ENCODE data around the gene SLC39A11.

The SLC39A11 gene

DNA sequence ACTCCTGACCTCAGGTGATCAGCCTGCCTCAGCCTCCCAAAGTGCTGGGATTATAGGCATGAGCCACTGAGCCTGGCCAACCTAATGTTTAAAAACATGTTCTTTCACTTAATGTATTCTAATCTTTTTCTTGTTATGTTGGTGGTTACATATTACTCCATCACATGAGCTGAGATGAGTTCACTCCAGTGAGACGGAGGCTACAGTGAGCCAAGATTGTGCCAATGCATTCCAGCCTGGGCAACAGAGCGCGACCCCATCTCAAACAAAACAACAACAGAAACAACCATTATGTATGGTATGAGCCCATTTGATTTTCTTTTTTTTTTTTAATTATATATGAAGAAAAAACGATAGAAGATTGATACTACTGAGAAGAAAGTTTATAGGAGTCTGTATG is 39.6 kb downstream of the SLC39A11 start:
- peaks cover 3% of the 10 kb centered on the region for H3K4me1 Mint-ChIP-seq (ENCODE audit: low read depth)
- peaks cover 16% of the 10 kb centered on the region for H3K36me3 Mint-ChIP-seq
- H3K9me3 Mint-ChIP-seq (ENCODE audit: low read depth) = no peaks in the 10 kb centered on the region
- H3K27ac Mint-ChIP-seq = no peak overlapping the region
- H3K4me3 Mint-ChIP-seq = no peak overlapping the region
- no peaks in the 10 kb centered on the region for H3K27me3 Mint-ChIP-seq

DNA sequence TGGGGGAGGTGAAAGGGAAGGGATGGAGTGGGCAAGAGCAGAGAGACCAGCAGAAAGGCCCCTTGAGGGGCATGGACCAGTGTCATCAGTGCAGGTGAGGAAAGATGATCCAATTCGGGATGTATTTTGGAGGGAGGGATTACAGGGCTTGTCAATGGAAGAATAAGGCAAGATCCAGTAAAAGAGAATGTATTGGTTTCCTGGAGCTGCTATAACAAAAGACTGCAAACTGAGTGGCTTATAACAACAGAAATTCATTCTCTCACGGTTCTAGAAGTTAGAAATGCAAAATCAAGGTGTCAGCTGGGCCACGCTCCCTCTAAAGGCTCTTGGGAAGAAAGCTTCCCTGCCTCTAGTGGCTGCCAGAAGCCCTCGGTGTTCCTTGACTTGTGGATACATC is 41.7 kb downstream of the SLC39A11 start:
- H3K27ac Mint-ChIP-seq = no peak overlapping the region
- no peak overlapping the region for H3K4me3 Mint-ChIP-seq
- peaks cover 3% of the 10 kb centered on the region for H3K4me1 Mint-ChIP-seq (ENCODE audit: low read depth)
- no peaks in the 10 kb centered on the region for H3K27me3 Mint-ChIP-seq
- H3K9me3 Mint-ChIP-seq (ENCODE audit: low read depth) = no peaks in the 10 kb centered on the region
- H3K36me3 Mint-ChIP-seq = peaks cover 13% of the 10 kb centered on the region

DNA sequence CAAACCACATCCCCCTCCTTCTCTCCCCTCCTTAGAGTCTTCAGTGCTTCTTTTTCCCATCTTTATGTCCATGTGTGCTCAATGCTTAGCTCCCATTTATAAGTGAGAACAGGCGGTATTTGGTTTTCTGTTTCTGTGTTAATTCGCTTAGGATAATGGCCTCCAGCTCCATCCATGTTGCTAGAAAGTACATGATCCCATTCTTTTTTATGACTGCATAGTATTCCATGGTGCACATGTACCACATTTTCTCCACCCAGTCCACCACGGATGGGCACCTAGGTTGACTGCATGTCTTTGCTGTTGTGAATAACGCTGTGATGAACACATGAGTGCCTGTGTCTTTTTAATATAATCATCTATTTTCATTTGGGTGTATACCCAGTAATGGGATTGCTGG is 44.3 kb downstream of the SLC39A11 start:
- peaks cover 16% of the 10 kb centered on the region for H3K36me3 Mint-ChIP-seq

DNA sequence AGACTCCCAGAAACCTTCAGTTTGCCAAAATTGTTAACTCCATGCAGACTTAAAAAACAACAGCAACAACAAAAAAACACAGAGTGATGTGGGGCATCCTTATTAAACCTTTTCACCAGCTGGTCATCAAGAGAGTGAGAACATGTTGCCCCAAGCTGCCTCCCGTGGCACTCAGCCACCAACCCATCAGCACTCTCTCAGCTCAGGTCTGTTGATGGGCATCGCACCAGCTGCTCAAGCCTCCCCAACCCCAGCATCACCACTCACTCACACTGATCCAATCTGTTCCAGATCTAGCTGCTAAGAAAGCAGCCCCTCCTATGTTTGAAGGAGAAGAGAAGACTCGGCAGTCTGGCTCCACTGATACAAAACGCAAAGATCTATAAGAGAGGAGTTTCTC is 46.8 kb downstream of the SLC39A11 start:
- Mint-ChIP-seq H3K27me3 (no peaks in the 10 kb centered on the region), H3K4me1 (ENCODE audit: low read depth) (no peaks in the 10 kb centered on the region), H3K36me3 (peaks cover 24% of the 10 kb centered on the region), H3K4me3 (no peak overlapping the region), H3K9me3 (ENCODE audit: low read depth) (peaks cover 12% of the 10 kb centered on the region), H3K27ac (no peak overlapping the region)

More for the DNA sequence above, 44.3 kb downstream of the SLC39A11 start:
- no peaks in the 10 kb centered on the region for H3K9me3 Mint-ChIP-seq (ENCODE audit: low read depth)
- H3K27me3 Mint-ChIP-seq = no peaks in the 10 kb centered on the region
- no peak overlapping the region for H3K4me3 Mint-ChIP-seq
- H3K27ac Mint-ChIP-seq = no peak overlapping the region
- peaks cover 3% of the 10 kb centered on the region for H3K4me1 Mint-ChIP-seq (ENCODE audit: low read depth)

DNA sequence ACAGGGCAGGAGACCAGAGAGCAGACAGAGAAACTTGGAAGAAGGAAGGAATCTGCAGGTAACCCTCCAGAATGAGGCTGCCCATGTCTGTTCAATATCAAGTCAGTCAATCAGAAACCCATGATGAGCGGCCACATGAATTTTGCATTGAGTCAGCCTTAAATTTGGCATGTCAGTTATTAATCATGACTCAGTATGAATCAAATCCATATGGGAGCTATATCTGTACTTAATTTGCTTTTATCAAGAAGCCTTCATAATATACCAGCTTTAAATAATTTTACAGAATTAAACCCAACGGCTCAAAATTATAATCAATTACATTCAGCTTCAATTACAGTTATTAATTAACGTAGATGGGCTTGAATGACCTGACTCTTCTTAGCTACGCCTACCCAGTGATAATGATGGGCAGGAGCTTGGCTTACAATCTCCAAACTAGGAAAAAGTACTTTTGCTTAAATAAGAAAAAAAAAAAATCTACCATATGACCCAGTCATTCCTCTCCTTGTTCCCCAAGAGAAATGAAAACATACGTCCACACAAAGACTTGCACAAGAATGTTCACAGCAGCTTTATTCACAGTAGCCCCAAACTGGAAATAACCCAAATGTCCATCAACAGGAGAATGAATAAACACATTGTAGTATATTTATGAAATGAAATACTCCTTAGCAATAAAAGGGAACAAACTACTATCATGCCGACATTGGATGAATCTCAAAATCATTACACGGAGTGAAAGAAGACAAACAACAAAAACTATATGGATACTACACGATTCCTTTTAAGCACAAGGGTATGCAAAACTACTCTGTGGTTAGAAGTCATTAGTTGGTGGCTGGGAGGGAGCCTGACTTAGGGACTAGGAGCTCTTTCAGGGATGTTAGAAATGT is 48.6 kb downstream of the SLC39A11 start:
- no peaks in the 10 kb centered on the region for H3K4me1 Mint-ChIP-seq (ENCODE audit: low read depth)
- no peaks in the 10 kb centered on the region for H3K27me3 Mint-ChIP-seq
- peaks cover 25% of the 10 kb centered on the region for H3K36me3 Mint-ChIP-seq
- peaks cover 15% of the 10 kb centered on the region for H3K9me3 Mint-ChIP-seq (ENCODE audit: low read depth)
- no peak overlapping the region for H3K4me3 Mint-ChIP-seq
- H3K27ac Mint-ChIP-seq = no peak overlapping the region

DNA sequence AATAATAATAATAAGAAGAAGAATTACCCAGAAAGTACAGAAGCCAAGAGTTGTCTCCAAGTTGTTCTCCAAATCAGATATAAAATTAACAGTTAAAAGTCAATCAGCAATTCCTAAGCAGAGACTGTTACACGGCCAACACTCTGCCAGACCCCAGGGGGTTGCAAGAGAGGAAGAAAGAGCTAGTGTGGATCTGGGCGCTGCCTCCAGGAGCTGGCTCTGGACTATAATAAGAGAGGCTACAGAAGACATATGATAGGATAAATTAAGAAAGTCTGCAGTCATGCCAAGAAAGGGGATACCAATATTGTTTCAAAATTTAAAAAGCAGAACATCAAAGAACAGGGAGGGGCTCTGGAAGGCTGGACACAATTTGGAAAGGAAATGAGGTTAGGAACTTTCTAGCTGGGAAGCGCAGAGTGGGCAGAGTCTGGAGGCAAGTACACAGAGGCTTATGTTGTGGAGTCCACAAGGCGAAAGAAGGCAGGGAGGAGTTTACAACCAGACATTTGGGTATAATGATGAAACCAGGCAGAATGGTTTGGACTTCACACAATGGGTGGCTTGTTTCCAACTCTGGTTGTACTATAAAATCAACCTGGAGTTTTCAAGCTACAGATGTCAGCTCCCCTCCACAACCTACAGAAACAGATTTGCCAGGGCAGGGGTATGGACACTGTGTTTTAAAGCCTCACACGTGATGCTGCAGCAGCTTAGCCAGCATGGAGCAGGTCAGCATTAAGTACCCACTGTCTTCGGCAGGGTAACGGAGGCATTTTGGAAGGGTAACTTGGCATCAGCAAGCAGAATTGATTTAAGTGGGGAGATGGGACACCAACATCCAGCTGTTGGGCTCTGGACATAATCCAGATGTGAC is 49.4 kb downstream of the SLC39A11 start:
- Mint-ChIP-seq H3K9me3 (ENCODE audit: low read depth) (peaks cover 15% of the 10 kb centered on the region), H3K4me1 (ENCODE audit: low read depth) (no peaks in the 10 kb centered on the region), H3K4me3 (no peak overlapping the region), H3K27me3 (no peaks in the 10 kb centered on the region), H3K36me3 (peaks cover 28% of the 10 kb centered on the region), H3K27ac (no peak overlapping the region)

DNA sequence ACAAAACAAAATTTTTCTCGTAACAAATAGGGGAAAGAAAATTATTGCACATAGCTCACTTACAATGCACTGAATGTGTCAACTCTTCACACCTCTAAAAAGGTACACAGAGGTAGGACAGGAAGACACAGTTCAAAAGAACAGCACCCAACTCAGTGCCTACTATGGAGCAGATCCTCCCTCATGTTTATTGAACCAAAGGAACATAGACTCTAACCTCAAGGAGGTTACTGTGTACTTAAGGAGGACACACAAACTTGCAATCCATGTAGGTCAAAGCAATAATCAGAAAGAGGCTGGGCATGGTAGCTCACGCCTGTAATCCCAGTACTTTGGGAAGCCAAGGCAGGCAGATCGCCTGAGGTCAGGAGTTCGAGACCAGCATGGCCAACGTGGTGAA is 50.3 kb downstream of the SLC39A11 start:
- Mint-ChIP-seq H3K4me3 (no peak overlapping the region), H3K9me3 (ENCODE audit: low read depth) (peaks cover 15% of the 10 kb centered on the region), H3K27me3 (no peaks in the 10 kb centered on the region), H3K4me1 (ENCODE audit: low read depth) (no peaks in the 10 kb centered on the region), H3K27ac (no peak overlapping the region), H3K36me3 (peaks cover 32% of the 10 kb centered on the region)

DNA sequence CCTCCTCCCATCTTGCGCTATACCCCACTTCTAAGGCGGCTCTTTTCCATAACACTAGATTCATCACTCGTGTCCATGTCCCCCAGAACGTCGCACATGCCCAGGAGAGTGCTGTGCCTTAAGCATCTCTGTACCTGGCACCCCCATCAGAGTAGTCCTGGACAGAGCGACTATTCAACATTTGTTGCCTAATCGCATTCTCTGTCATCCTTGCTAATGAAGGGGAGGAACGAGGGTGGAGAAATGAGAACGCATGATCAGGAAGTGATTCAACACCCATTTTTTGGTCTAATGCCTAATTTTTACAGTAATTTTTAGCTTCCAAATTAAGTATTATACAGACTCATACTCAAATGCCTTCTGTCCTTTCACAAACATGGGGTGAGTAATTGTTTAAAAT is 53.2 kb downstream of the SLC39A11 start:
- no peaks in the 10 kb centered on the region for H3K4me1 Mint-ChIP-seq (ENCODE audit: low read depth)
- peaks cover 15% of the 10 kb centered on the region for H3K9me3 Mint-ChIP-seq (ENCODE audit: low read depth)
- H3K4me3 Mint-ChIP-seq = no peak overlapping the region
- no peaks in the 10 kb centered on the region for H3K27me3 Mint-ChIP-seq
- H3K27ac Mint-ChIP-seq = no peak overlapping the region
- peaks cover 33% of the 10 kb centered on the region for H3K36me3 Mint-ChIP-seq

DNA sequence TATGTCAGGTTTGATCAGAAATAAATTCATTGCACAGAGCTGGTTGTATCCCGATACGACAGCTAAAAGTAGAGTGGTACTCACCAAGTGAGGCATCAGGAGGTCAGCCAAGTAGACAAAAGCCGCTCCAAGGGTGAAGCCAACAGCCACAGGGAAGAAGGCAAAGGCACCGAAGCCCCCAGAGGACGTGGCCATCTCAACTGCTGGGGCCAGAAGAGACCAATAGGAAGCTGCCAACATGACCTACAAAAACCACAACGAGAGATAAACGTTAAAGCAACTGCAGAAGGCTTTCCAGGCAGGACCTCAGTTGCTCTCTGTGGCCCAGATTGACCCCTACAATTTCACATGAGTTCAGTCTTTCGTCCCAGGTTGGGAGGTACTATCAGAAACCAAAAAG is 61.0 kb downstream of the SLC39A11 start:
- H3K27ac Mint-ChIP-seq = no peak overlapping the region
- no peaks in the 10 kb centered on the region for H3K4me1 Mint-ChIP-seq (ENCODE audit: low read depth)
- peaks cover 26% of the 10 kb centered on the region for H3K36me3 Mint-ChIP-seq
- H3K27me3 Mint-ChIP-seq = no peaks in the 10 kb centered on the region
- H3K4me3 Mint-ChIP-seq = no peak overlapping the region
- no peaks in the 10 kb centered on the region for H3K9me3 Mint-ChIP-seq (ENCODE audit: low read depth)

DNA sequence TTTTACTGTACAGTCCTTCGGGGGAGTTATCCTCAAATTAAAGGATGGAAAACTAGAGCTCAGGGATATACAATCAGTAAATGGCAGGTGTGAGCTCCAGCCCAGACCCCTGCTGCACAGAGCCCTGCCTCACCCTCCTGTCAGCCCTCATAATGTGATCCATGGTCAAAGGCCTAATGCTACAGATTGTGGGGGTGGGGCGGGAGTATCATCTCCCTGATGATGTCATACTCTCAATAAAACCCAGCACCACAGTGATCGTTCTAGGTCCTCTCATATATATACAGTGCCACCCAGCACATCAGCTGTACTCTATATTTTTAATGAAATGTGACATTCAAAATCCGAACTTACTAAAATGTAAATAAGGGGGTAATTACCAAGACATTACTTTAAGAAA is 61.5 kb downstream of the SLC39A11 start:
- Mint-ChIP-seq H3K27ac (no peak overlapping the region), H3K27me3 (no peaks in the 10 kb centered on the region), H3K4me1 (ENCODE audit: low read depth) (no peaks in the 10 kb centered on the region), H3K9me3 (ENCODE audit: low read depth) (no peaks in the 10 kb centered on the region), H3K36me3 (peaks cover 28% of the 10 kb centered on the region), H3K4me3 (no peak overlapping the region)

DNA sequence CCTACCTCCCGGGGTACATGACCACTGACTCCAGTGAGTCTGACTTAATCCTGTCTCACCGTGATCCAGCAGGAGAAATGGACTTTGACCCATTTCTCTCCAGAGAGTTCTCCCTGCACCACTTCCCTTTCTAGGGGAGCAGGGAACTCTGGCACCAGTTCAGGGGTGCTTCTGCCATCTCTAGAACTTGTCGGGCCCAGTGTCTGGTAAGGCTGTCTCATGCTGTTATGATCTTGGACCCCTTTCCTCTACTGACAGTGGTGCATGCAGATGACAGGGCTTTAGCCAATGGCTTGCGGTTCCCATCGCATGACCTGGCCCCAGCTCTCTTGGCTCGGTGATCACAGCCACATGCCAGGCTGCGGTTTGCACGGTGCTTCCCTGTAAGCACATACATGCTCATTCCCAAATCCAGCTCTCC is 62.0 kb downstream of the SLC39A11 start:
- Mint-ChIP-seq H3K27ac (no peak overlapping the region), H3K36me3 (peaks cover 30% of the 10 kb centered on the region), H3K4me3 (no peak overlapping the region), H3K9me3 (ENCODE audit: low read depth) (no peaks in the 10 kb centered on the region), H3K4me1 (ENCODE audit: low read depth) (no peaks in the 10 kb centered on the region), H3K27me3 (no peaks in the 10 kb centered on the region)

DNA sequence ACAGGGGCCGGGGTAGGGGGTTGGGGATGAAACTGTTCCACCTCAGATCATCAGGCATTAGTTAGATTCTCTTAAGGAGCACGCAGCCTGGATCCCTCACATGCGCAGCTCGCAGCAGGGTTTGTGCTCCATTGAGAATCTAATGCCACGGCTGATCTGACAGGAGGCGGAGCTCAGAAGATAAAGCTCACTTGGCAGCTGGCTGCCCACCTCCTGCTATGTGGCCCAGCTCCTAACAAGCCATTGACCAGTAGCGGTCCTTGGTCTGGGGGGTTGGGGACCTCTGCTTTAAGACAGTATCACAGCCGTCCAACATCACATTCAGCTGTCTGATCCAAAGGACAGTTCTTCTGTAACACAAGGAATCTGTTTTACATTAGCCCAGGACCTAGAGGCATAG is 62.5 kb downstream of the SLC39A11 start:
- no peak overlapping the region for H3K4me3 Mint-ChIP-seq
- H3K27ac Mint-ChIP-seq = no peak overlapping the region
- H3K36me3 Mint-ChIP-seq = peaks cover 33% of the 10 kb centered on the region
- H3K4me1 Mint-ChIP-seq (ENCODE audit: low read depth) = no peaks in the 10 kb centered on the region
- H3K9me3 Mint-ChIP-seq (ENCODE audit: low read depth) = no peaks in the 10 kb centered on the region
- H3K27me3 Mint-ChIP-seq = no peaks in the 10 kb centered on the region

DNA sequence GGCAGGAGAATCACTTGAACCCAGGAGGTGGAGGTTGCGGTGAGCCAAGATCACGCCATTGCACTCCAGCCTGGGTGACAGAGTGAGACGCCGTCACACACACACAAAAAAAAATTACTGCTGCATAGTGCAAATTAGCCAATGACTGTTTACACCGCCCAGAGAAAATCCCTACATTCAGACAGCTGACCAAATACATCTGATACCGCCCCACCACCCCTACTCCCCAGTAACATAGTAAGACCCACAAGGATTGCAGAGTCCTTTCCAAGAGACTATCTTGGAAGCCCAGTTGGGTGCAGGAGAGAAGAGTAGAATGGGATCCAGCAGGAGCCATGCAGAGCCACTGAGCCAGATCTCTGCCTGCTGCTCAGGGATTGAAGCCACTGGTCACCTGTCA is 63.5 kb downstream of the SLC39A11 start:
- Mint-ChIP-seq H3K27me3 (no peaks in the 10 kb centered on the region), H3K4me1 (ENCODE audit: low read depth) (no peaks in the 10 kb centered on the region), H3K4me3 (no peak overlapping the region), H3K36me3 (peaks cover 38% of the 10 kb centered on the region), H3K9me3 (ENCODE audit: low read depth) (no peaks in the 10 kb centered on the region), H3K27ac (no peak overlapping the region)

DNA sequence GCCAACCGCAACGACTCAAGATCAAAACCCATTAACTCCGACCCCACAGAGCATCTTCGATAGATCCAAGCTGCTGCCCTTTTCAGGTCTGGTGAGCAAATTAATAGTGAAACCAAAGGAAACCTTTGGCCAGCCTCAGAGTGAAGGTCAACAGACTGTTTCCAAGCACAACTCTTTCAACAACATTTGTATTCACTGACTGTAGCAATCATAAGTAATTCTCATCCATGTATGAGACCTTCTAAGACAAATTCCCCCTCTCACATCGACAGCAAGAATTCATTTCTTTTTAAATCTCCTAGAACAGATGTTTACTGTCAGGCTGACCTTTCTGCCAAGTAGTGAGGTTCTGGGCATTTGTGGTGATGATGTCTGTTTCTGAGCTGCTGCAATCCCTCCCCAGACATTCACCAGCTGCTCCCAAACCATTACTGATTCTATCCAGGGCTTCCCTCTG is 64.2 kb downstream of the SLC39A11 start:
- no peak overlapping the region for H3K4me3 Mint-ChIP-seq
- H3K4me1 Mint-ChIP-seq (ENCODE audit: low read depth) = no peaks in the 10 kb centered on the region
- H3K27ac Mint-ChIP-seq = no peak overlapping the region
- H3K36me3 Mint-ChIP-seq = peaks cover 39% of the 10 kb centered on the region
- H3K9me3 Mint-ChIP-seq (ENCODE audit: low read depth) = no peaks in the 10 kb centered on the region
- no peaks in the 10 kb centered on the region for H3K27me3 Mint-ChIP-seq

DNA sequence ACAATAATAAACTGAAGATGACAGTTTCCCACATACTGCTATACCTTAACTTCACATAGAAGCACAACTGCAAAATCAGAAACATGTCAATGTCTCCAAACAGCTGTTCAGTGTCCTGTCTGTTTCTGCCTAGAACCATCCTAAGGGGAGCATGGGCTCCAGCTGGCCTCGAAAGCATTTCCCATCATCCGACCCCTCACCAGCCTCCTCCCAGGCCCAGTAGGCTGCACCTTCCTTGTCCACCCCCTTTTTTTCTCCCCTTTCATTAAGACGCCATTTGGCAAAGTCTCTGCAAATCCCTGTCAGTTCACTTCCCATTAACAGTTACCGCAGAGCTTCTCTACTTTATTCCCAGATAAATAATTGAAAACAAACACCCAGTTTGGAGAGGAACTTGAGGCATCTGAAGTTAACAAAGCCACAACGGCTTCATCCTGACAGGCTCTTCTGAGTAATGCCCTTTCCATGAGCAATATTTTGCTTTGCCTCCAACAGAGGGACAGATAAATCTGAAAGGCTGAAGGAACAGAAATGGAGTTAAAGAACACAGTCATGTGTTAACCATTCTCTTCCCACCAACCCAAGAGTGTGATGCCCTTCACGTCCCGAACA is 65.3 kb downstream of the SLC39A11 start:
- no peak overlapping the region for H3K27ac Mint-ChIP-seq
- H3K36me3 Mint-ChIP-seq = peaks cover 43% of the 10 kb centered on the region
- H3K4me3 Mint-ChIP-seq = no peak overlapping the region
- no peaks in the 10 kb centered on the region for H3K27me3 Mint-ChIP-seq
- H3K4me1 Mint-ChIP-seq (ENCODE audit: low read depth) = no peaks in the 10 kb centered on the region
- no peaks in the 10 kb centered on the region for H3K9me3 Mint-ChIP-seq (ENCODE audit: low read depth)
